Hepatocyte (in vitro differentiated cells): ENCODE results near the gene SLC33A1.

ENCODE experiments used
- CTCF ChIP-seq: fragments of 200-600 bp; sonication (generic); IDR thresholded peaks from 2 replicates; pipeline ENCODE4 v1.5.1; 2016; ENCODE audit warnings: antibody characterized with exemption, mild to moderate bottlenecking; ENCODE audit not compliant: poor library complexity
- EZH2phosphoT487 ChIP-seq: fragments of 200-600 bp; sonication (generic); IDR thresholded peaks from one replicate; pipeline ENCODE4 v1.6.1; 2018; ENCODE audit warnings: antibody characterized with exemption, mild to moderate bottlenecking, low read depth, moderate library complexity; ENCODE audit not compliant: unreplicated experiment, severe bottlenecking

DNA sequence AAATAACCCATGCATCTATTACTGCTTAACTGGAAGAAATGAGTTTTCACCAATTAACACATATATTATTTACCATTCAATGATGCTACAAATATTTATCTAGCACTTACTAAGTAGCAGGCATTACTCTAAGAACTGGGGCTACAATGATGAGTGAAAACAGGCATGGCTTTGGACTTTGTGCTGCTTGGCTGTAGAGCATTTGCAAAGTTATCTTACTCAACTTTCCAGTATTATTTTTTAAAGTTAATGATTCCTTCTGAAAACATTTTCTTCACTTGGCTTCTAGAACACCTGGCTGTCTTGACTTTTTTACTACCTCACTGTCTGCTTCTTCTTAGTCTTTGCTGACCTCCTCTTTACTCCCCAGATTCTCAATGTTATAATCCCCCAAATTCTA, 49.9 kb downstream of the SLC33A1 start:
- TF ChIP-seq CTCF = no peak
- TF ChIP-seq EZH2phosphoT487 = no peak
